Activated naive CD8-positive, alpha-beta T cell treated with anti-CD3 and anti-CD28 coated beads, Interleukin-2, amount 50 U/mL, for 24 hours (primary cell): ENCODE measurements around the gene SERPINB7.
"Not testable (repeated sequence)": the region's sequence is repeated elsewhere in the genome, so short reads cannot be mapped to it uniquely, and the experiment has no call there.

ENCODE experiments used
- ATAC-seq: fragments of 150-1000 bp; cut with Tn5 transposase; one replicate; pipeline ENCODE4 v1.10.0; 2021
- DNase-seq: peaks from one replicate; pipeline ENCODE4 v3.0.0; 2021
- H3K27ac Mint-ChIP-seq: one replicate; pipeline ENCODE4 v1.8.0; 2021; ENCODE audit warnings: mild to moderate bottlenecking, mixed read lengths
- H3K27me3 Mint-ChIP-seq: one replicate; pipeline ENCODE4 v1.8.0; 2021; ENCODE audit warnings: mixed read lengths
- H3K36me3 Mint-ChIP-seq: one replicate; pipeline ENCODE4 v1.8.0; 2021; ENCODE audit warnings: low read depth, mixed read lengths
- H3K4me1 Mint-ChIP-seq: one replicate; pipeline ENCODE4 v1.8.0; 2021; ENCODE audit warnings: mixed read lengths
- H3K4me3 Mint-ChIP-seq: one replicate; pipeline ENCODE4 v1.8.0; 2021; ENCODE audit warnings: mild to moderate bottlenecking, moderate library complexity, mixed read lengths
- H3K9me3 Mint-ChIP-seq: one replicate; pipeline ENCODE4 v1.8.0; 2021; ENCODE audit warnings: mixed read lengths

Gene SERPINB7

GRCh38 chr18:63775166-63775730 lies at the start of gene SERPINB7:
TSS of gene SERPINB7 (plus strand) at chr18:63775418. CDS start at chr18:63782373, 6,955 bp downstream.
- Mint-ChIP-seq H3K27me3 (no peaks in the 10 kb centered on the region), H3K9me3 (no peaks in the 10 kb centered on the region), H3K4me1 (no peaks in the 10 kb centered on the region), H3K27ac (no peak within 1 kb of the TSS), H3K4me3 (no peak within 1 kb of the TSS), H3K36me3 (no peaks in the 10 kb centered on the region)
- ATAC-seq (no peak), DNase-seq (no peak)

- no peaks in the 10 kb centered on the region for H3K9me3 Mint-ChIP-seq
- no peaks in the 10 kb centered on the region for H3K36me3 Mint-ChIP-seq
- no peak overlapping the region for H3K27ac Mint-ChIP-seq
- H3K4me3 Mint-ChIP-seq: no peak overlapping the region
- H3K4me1 Mint-ChIP-seq: no peaks in the 10 kb centered on the region
- ATAC-seq (no peak), DNase-seq (no peak)
- peaks cover 4% of the 10 kb centered on the region for H3K27me3 Mint-ChIP-seq
These were observed 49.3 kb upstream of the SERPINB7 start for GRCh38 chr18:63725682-63726480.

GRCh38 chr18:63730773-63731172 lies 44.4 kb upstream of the SERPINB7 start:
- H3K27me3 Mint-ChIP-seq: peaks cover 4% of the 10 kb centered on the region
- H3K36me3 Mint-ChIP-seq: no peaks in the 10 kb centered on the region
- H3K4me3 Mint-ChIP-seq: no peak overlapping the region
- H3K4me1 Mint-ChIP-seq: no peaks in the 10 kb centered on the region
- no peak for ATAC-seq
- no peak for DNase-seq
- H3K9me3 Mint-ChIP-seq: no peaks in the 10 kb centered on the region
- no peak overlapping the region for H3K27ac Mint-ChIP-seq

GRCh38 chr18:63731215-63731614 lies 44.0 kb upstream of the SERPINB7 start:
- no peak overlapping the region for H3K4me3 Mint-ChIP-seq
- peaks cover 3% of the 10 kb centered on the region for H3K9me3 Mint-ChIP-seq
- H3K27me3 Mint-ChIP-seq: peaks cover 4% of the 10 kb centered on the region
- H3K36me3 Mint-ChIP-seq: no peaks in the 10 kb centered on the region
- no peaks in the 10 kb centered on the region for H3K4me1 Mint-ChIP-seq
- ATAC-seq: no peak
- no peak for DNase-seq
- no peak overlapping the region for H3K27ac Mint-ChIP-seq

- no peak overlapping the region for H3K4me3 Mint-ChIP-seq
- peaks cover 3% of the 10 kb centered on the region for H3K9me3 Mint-ChIP-seq
- no peaks in the 10 kb centered on the region for H3K4me1 Mint-ChIP-seq
- no peaks in the 10 kb centered on the region for H3K27me3 Mint-ChIP-seq
- no peak overlapping the region for H3K27ac Mint-ChIP-seq
- ATAC-seq (no peak), DNase-seq (no peak)
- H3K36me3 Mint-ChIP-seq: no peaks in the 10 kb centered on the region
These were observed 38.3 kb upstream of the SERPINB7 start for GRCh38 chr18:63736876-63737275.

- Mint-ChIP-seq H3K27ac (no peak overlapping the region), H3K9me3 (peaks cover 2% of the 10 kb centered on the region), H3K4me1 (no peaks in the 10 kb centered on the region), H3K4me3 (no peak overlapping the region), H3K36me3 (no peaks in the 10 kb centered on the region), H3K27me3 (peaks cover under 1% of the 10 kb centered on the region)
- DNase-seq (no peak), ATAC-seq (no peak)
These were observed 33.4 kb upstream of the SERPINB7 start for GRCh38 chr18:63741769-63742168.

GRCh38 chr18:63747006-63747405 lies 28.2 kb upstream of the SERPINB7 start:
- H3K27ac Mint-ChIP-seq: no peak overlapping the region
- ATAC-seq (no peak), DNase-seq (no peak)
- H3K4me3 Mint-ChIP-seq: no peak overlapping the region
- no peaks in the 10 kb centered on the region for H3K4me1 Mint-ChIP-seq
- peaks cover 8% of the 10 kb centered on the region for H3K9me3 Mint-ChIP-seq
- H3K36me3 Mint-ChIP-seq: no peaks in the 10 kb centered on the region
- peaks cover 2% of the 10 kb centered on the region for H3K27me3 Mint-ChIP-seq

GRCh38 chr18:63749489-63749888 lies 25.7 kb upstream of the SERPINB7 start:
- peaks cover 8% of the 10 kb centered on the region for H3K9me3 Mint-ChIP-seq
- H3K4me1 Mint-ChIP-seq: no peaks in the 10 kb centered on the region
- H3K27ac Mint-ChIP-seq: no peak overlapping the region
- no peak overlapping the region for H3K4me3 Mint-ChIP-seq
- DNase-seq: no peak
- H3K36me3 Mint-ChIP-seq: no peaks in the 10 kb centered on the region
- no peak for ATAC-seq
- peaks cover 2% of the 10 kb centered on the region for H3K27me3 Mint-ChIP-seq

GRCh38 chr18:63752636-63753035 lies 22.6 kb upstream of the SERPINB7 start:
- ATAC-seq (no peak), DNase-seq (no peak)
- Mint-ChIP-seq H3K27ac (no peak overlapping the region), H3K36me3 (no peaks in the 10 kb centered on the region), H3K4me1 (no peaks in the 10 kb centered on the region), H3K27me3 (no peaks in the 10 kb centered on the region), H3K9me3 (peaks cover 4% of the 10 kb centered on the region), H3K4me3 (no peak overlapping the region)

GRCh38 chr18:63753676-63754075 lies 21.5 kb upstream of the SERPINB7 start:
- Mint-ChIP-seq H3K4me1 (no peaks in the 10 kb centered on the region), H3K36me3 (no peaks in the 10 kb centered on the region), H3K4me3 (no peak overlapping the region), H3K27me3 (no peaks in the 10 kb centered on the region), H3K9me3 (no peaks in the 10 kb centered on the region), H3K27ac (no peak overlapping the region)
- no peak for ATAC-seq
- no peak for DNase-seq

GRCh38 chr18:63757541-63757940 lies 17.7 kb upstream of the SERPINB7 start:
- H3K4me3 Mint-ChIP-seq: no peak overlapping the region
- no peaks in the 10 kb centered on the region for H3K27me3 Mint-ChIP-seq
- DNase-seq (no peak), ATAC-seq (no peak)
- no peaks in the 10 kb centered on the region for H3K4me1 Mint-ChIP-seq
- no peaks in the 10 kb centered on the region for H3K36me3 Mint-ChIP-seq
- no peak overlapping the region for H3K27ac Mint-ChIP-seq
- peaks cover 12% of the 10 kb centered on the region for H3K9me3 Mint-ChIP-seq

GRCh38 chr18:63758615-63759240 lies 16.5 kb upstream of the SERPINB7 start:
- no peaks in the 10 kb centered on the region for H3K27me3 Mint-ChIP-seq
- DNase-seq: no peak

GRCh38 chr18:63759786-63760185 lies 15.4 kb upstream of the SERPINB7 start:
- ATAC-seq, H3K4me1 Mint-ChIP-seq, H3K36me3 Mint-ChIP-seq, H3K27me3 Mint-ChIP-seq, H3K27ac Mint-ChIP-seq, H3K4me3 Mint-ChIP-seq, DNase-seq: not testable (repeated sequence)
- peaks cover 12% of the 10 kb centered on the region for H3K9me3 Mint-ChIP-seq

More at GRCh38 chr18:63758615-63759240, 16.5 kb upstream of the SERPINB7 start:
- Mint-ChIP-seq H3K4me3 (no peak overlapping the region), H3K9me3 (peaks cover 12% of the 10 kb centered on the region), H3K4me1 (no peaks in the 10 kb centered on the region), H3K36me3 (no peaks in the 10 kb centered on the region), H3K27ac (no peak overlapping the region)
- no peak for ATAC-seq

GRCh38 chr18:63762518-63762917 lies 12.7 kb upstream of the SERPINB7 start:
- Mint-ChIP-seq H3K27me3 (no peaks in the 10 kb centered on the region), H3K4me1 (no peaks in the 10 kb centered on the region), H3K9me3 (peaks cover 12% of the 10 kb centered on the region), H3K4me3 (no peak overlapping the region), H3K36me3 (no peaks in the 10 kb centered on the region), H3K27ac (no peak overlapping the region)
- ATAC-seq (no peak), DNase-seq (no peak)
